HL-60/S4 treated with phorbol 12-myristate 13-acetate at 8.2 ng/mL for 4 days and 3 days (cell line): ENCODE data around the gene SSMEM1.

ENCODE experiments used
- in situ Hi-C: fragments of 300-500 bp; cut with MboI; formaldehyde crosslinking; loops from 2 replicates; pipeline ENCODE4 v1.15.0; 2022; ENCODE audit warnings: low sequenced_read_pairs

Gene SSMEM1

DNA sequence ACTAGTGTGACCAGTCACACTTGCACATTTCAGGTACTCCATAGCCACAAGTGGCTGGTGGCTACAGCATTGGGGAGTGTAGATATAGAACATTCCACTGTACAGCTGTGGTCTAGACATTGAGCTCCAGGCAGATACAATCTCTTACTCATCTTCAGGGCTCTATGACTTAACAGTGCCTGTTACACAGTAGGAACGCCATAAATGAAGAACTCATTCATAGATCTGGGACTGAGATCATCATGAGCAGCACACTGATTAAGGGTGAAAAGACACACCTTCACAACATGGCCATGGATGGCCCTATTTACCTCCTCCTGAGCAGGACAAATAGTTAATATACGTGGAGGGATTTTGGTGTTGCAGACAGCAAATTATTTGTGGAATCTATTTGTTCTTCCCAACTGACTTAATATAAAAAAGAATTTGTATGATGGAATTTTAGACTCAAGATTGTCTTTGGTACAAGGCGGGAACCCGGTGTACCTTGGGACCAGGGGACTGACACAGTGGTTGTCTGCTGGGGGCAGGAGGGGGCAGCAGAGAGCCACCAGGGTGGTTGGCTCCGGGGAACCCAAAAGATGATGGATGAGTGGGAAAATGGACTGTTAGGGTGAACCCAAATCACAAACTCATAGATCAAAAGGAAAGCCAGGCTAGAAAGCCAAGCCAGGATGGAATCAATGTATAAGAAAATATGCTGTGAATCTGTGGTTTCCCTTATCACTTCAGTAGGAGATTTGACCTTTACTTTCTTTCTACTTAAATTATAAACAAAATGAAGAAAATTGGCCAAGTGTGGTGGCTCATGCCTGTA is 34.7 kb downstream of the SSMEM1 start:
- in situ Hi-C loops, result loop anchor here (25.0 kb wide), 1 partner anchor 520 kb away; no protein-coding TSS in a partner anchor

DNA sequence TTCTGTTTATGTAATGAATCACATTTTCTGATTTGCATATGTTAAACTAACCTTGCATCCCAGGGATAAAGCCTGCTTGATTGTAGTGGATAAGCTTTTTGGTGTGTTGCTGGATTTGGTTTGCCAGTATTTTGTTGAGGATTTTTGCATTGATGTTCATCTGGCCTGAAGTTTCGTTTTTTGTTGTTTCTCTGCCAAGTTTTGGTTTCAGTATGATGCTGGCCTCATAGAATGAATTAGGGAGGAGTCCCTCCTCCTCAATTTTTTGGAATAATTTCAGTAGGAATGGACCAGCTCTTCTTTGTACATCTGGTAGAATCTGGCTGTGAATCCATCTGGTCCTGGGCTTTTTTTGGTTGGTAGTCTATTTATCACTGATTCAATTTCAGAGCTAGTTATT is 35.8 kb downstream of the SSMEM1 start:
- in situ Hi-C loops, result loop anchor here (25.0 kb wide), 1 partner anchor 519 kb away; no protein-coding TSS in a partner anchor

DNA sequence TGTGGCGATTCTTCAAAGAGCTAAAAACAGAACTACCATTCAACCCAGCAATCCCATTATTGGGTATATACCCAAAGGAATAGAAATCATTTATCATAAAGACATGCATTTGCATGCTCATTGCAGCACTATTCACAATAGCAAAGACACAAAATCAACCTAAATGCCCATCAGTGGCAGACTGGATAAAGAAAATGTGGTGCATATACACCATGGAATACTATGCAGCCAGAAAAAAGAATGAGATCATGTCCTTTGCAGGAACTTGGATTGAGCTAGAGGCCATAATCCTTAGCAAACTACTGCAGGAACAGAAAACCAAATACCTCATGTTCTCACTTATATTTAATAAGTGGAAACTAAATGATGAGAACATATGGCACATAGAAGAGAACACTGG is 38.8 kb downstream of the SSMEM1 start:
- in situ Hi-C loops, result loop anchor here (25.0 kb wide), 1 partner anchor 516 kb away; no protein-coding TSS in a partner anchor

DNA sequence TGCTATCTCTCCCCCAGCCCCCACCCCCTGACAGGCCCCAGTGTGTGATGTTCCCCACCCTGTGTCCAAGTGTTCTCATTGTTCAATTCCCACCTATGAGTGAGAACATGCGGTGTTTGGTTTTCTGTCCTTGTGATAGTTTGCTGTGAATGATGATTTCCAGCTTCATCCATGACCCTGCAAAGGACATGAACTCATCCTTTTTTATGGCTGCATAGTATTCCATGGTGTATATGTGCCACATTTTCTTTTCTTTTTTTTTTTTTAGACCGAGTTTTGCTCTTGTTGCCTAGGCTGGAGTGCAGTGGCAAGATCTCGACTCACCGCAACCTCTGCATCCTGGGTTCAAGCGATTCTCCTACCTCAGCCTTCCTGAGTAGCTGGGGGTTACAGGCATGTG is 41.2 kb downstream of the SSMEM1 start:
- in situ Hi-C loops, result loop anchor here (25.0 kb wide), 1 partner anchor 513 kb away; no protein-coding TSS in a partner anchor

DNA sequence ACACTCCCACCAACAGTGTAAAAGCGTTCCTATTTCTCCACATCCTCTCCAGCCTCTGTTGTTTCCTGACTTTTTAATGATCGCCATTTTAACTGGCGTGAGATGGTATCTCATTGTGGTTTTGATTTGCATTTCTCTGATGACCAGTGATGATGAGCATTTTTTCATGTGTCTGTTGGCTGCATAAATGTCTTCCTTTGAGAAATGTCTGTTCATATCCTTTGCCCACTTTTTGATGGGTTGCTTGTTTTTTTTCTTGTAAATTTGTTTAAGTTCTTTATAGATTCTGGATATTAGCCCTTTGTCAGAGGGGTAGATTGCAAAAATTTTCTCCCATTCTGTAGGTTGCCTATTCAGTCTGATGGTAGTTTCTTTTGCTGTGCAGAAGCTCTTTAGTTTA is 42.0 kb downstream of the SSMEM1 start:
- in situ Hi-C loops, result loop anchor here (25.0 kb wide), 1 partner anchor 513 kb away; no protein-coding TSS in a partner anchor

DNA sequence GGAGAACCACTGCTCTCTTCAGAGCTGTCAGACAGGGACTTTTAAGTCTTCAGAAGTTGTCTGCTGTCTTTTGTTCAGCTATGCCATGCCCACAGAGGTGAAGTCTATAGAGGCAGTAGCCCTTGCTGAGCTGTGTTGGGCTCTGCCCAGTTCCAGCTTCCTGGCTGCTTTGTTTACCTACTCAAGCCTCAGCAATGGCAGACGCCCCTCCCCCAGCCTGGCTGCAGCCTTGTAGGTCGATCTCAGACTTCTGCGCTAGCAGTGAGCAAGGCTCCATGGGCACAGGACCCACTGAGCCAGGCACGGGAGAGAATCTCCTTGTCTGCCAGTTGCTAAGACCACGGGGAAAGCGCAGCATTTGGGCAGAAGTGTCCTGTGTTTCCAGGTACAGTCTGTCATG is 46.9 kb downstream of the SSMEM1 start:
- in situ Hi-C loops, result no loop called here

DNA sequence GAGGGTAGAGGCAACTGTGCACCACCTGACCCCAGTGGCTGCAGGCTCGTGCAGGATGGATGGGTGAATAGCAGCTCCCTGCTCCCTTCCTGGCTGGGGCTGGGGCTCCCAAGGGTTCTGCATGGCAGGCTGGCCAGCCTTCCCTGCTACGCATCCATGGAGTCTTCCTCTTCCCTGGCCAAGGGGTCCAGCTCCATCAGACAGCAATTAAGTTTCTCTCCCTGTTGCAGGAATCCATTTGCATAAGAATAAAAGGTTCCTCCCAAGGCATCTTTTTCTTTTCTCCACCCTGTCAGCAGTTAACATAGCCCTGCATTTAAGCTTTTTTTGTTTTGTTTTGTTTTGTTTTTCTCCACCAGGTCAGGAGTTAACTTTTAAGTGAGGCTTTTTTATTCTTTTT is 49.0 kb downstream of the SSMEM1 start:
- in situ Hi-C loops, result no loop called here

DNA sequence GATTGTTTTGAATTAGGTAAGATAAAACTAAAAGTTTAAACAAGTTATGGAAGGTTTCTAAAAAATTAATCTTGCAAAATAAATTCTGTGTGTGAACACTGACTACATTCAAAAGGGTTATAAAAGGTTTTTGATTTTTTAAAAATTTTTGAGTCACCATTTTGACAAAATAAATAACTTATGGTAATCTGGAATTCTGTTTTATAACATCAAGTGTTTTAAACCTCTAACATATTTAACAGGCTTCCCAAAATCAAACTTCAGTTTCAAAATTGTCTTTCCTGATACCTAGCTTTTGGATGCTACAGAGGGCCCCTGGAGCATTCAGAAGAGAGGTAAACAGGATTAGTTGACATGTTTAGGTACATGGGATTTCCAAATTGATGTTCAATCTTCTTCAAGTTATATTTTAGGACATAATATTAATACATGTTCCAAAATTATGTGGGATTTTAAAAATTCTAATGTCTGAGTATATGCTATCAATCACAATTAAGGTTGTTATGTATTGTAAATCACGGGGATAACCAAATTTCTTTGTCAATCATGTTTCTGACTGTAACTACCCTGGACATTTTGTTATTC is 50.9 kb downstream of the SSMEM1 start:
- in situ Hi-C loops, result no loop called here

DNA sequence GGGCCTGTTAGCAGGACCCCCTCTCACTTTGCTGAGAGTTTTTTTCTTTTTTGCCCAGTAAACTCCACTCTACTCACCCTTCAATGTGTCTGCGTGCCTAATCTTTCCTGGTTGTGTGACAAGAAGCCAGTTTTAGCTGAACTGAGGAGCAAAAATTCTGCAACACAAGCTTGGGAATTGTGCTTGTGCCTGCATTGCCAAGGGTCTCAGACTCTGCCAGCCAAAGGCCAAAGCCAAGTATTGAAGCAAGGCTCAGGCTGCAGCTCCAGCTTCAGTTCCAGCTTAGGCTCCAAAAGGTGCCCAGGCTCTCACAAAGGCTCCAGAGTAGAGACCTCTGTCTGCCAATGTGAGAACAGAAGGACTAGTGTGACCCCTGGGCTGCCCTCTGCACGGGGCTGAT is 54.8 kb downstream of the SSMEM1 start:
- in situ Hi-C loops, result no loop called here

DNA sequence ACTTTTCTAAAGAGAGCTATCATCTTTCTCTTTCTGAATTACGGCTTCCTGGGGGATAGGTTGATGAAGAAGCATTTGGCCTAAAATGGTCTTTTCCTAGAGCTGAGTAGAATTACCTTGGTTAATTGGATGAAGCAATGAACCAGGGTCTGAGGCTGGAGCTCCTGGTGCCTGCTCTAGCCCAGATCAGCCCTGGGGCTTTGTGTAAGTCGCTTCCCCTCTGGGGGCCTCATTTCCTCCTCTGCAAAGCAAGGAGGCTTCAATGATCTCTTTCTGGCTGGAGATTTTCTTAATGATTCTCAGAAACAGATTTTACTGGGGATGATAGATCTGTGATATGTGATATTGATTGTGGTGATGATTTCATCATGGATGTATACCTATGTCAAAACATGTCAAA is 55.5 kb downstream of the SSMEM1 start:
- in situ Hi-C loops, result no loop called here
